Left kidney (tissue), 8 donors: ENCODE data around the gene PER3. TPM values are rescaled to one million over a fixed set of nuclear protein-coding genes. Genes with fewer than 3 reads are reported as not detected.

ENCODE experiments used
- DNase-seq: peaks from one replicate; pipeline ENCODE4 v3.0.0-alpha.2; 2013
- long read RNA-seq, 8 donors: transcript quantifications; one replicate each; lab custom pipeline, GENCODE V29; 2026
- polyA plus RNA-seq: library from polyadenylated mRNA; unstranded; fragments of 120-200 nt; gene quantifications from one replicate; pipeline ENCODE4 v1.2.1, GENCODE V29; 2013; ENCODE audit not compliant: insufficient read length

The PER3 gene
- 18.9 TPM for polyA plus RNA-seq
- long read RNA-seq, donor 1, partial matches to known transcripts: 0 of 1 reads
- long read RNA-seq, donor 1, other reads (novel, unspliced or antisense): 0 of 1 reads
- long read RNA-seq, donor 2: 0 reads
- long read RNA-seq, donor 3, partial matches to known transcripts: 0 of 2 reads
- long read RNA-seq, donor 3, other reads (novel, unspliced or antisense): 0 of 2 reads
- long read RNA-seq, donor 4: 0 reads
- long read RNA-seq, donor 5: 0 reads
- long read RNA-seq, donor 6: 0 reads
- long read RNA-seq, donor 7, partial matches to known transcripts: 0 of 1 reads
- long read RNA-seq, donor 7, other reads (novel, unspliced or antisense): 0 of 1 reads
- long read RNA-seq, donor 8: 0 reads

- DNase-seq: peak; percentile 94
These were observed at the start of gene PER3 for GRCh38 chr1:7783826-7784491. TSS of gene PER3 (plus strand) at chr1:7784291. CDS start at chr1:7784878, 587 bp downstream.

DNA sequence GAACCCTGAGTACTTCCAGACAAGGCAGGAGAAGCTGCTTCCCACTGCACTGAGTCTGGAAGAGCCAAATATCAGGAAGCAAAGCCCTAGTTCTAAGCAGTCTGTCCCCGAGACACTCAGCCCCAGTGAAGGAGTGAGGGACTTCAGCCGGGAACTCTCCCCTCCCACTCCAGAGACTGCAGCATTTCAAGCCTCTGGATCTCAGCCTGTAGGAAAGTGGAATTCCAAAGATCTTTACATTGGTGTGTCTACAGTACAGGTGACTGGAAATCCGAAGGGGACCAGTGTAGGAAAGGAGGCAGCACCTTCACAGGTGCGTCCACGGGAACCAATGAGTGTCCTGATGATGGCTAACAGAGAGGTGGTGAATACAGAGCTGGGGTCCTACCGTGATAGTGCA lies 46.0 kb upstream of the PER3 start:
- no peak for DNase-seq

DNA sequence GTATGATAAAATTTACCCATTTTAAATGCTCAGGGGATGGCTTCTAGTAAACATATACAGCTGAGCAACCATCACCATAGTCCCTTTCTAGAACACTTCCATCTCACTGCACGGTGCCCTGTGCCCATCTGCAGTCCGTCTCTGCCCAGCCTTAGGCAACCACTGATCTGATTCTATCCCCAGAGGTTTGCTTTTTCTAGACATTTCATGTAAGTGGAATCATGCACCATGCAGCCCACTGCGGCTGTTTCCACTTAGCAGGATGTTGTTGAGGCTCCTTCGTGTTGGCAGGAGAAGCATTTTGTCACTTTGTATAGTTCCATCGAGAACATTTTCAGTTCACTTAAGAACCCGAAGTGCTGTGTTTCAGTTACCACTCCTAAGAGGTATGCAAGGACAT lies 40.7 kb upstream of the PER3 start:
- no peak for DNase-seq

GRCh38 chr1:7744882-7745281 lies 39.2 kb upstream of the PER3 start:
- no peak for DNase-seq

DNA sequence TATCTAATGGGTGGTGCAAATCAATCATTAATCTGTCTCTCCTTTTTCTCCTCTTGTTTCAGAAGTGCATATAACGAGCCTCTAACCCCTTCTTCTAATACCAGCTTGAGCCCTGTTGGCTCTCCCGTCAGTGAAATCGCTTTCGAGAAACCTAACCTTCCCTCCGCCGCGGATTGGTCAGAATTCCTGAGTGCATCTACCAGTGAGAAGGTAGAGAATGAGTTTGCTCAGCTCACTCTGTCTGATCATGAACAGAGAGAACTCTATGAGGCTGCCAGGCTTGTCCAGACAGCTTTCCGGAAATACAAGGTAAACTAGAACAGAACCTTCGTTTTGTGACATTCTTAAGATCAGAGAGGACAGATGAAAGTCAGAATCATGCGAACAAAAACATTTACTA lies 38.3 kb upstream of the PER3 start:
- DNase-seq: no peak

DNA sequence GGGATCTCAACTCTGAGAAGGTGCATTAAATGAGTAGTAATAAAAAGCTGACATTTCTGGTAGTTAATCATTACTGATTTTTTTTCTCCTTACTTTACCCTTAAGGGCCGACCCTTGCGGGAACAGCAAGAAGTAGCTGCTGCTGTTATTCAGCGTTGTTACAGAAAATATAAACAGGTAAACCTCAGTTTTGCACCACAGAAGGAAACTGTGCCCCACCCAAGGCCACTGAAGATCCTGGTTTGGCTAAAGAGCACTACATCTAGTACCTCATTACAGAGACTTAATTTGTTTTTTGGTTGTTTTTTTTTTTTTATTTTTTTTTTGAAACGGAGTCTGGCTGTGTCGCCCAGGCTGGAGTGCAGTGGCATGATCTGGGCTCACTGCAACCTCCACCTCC lies 36.5 kb upstream of the PER3 start:
- no peak for DNase-seq

DNA sequence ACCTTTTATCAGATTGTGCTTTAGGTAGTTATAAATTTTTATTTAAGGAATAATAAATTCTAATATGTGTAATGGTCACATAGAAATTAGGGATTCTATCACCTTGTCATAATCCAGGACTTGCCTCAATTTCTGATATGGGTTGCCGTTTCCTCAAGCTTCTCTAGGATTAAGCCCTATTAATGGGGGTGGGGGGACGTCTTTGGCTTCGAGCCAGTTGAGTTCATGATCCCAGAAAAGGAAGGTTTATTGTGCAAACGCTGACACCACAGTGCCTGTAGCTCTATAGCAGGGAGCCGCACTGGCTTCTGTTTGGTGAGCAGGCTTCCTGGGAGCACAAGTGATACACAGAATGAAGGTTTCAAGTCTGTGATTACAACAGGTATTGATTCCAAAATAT lies 35.0 kb upstream of the PER3 start:
- no peak for DNase-seq

DNA sequence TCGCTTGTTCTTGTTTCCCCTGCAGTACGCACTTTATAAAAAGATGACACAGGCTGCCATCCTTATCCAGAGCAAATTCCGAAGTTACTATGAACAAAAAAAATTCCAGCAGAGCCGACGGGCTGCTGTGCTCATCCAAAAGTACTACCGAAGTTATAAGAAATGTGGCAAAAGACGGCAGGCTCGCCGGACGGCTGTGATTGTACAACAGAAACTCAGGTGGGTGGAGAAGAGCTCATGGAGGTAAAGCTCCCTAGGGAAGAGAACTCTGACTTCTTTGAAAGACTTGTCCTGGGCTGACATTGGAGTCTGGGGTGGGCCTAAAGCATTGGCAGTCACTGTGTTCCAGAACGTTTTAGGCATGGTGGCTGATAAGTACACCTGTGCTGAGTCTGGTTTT lies 32.9 kb upstream of the PER3 start:
- DNase-seq: no peak

GRCh38 chr1:7752512-7753417 lies 31.3 kb upstream of the PER3 start:
- peak; percentile 86 for DNase-seq

DNA sequence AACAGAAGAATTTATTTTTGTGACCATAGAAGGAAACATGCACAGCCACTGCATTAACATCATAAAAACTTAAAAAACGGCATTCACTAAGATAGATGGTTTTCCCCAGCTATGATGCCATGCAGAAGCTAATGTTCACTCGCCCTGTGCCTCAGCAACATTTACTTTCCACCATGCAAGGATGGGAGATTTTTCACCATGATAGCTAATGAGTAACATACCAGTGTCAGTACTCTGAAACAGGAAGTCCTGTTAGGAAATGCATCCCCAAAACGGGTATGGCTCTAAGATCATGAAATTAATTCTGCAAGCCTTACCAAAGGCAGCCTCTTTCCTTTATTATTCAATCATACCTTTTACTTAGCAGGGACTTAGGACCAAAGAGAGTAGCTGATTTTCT lies 30.4 kb upstream of the PER3 start:
- DNase-seq: no peak

DNA sequence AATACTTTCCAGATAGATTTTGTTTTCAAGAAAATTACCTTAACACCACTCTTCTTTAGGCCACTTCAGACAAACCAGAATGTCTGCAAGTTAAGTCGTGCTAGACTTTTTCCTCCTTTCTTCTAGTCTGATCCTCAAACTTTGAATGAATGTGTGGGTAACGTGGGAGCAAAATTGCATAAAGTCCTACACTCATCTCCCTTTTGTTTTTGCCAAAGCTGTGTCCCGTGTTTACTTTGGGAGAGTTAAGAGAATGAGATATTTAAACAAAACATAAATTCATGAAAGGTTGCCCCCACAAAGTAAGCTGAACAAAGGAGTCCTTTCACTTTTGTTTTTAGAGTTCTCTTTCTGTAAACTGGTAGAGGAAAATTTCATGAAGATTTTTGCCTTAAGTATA lies 29.9 kb upstream of the PER3 start:
- DNase-seq: no peak

GRCh38 chr1:7755448-7755847 lies 28.6 kb upstream of the PER3 start:
- DNase-seq: peak; percentile 5

GRCh38 chr1:7760245-7760644 lies 23.8 kb upstream of the PER3 start:
- no peak for DNase-seq

GRCh38 chr1:7761103-7761502 lies 23.0 kb upstream of the PER3 start:
- DNase-seq: no peak

DNA sequence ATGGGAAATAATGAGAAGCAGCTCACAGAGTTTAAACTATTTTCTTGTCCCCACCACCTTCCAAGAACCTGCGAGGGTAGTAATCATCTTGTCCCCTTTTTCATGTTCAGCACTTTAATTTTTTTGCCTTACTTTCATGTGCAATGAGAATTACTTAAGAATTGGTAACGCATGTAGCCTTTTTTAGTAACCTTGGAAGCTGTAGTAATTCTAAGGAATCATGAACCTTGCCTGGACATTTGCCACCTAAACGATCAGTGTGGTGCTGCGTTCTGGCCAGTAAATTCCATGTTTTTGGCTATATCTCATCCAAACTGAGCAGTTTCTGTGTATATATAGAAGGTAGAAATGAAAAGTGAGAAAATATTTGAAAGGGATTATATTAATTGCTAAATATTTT lies 16.9 kb upstream of the PER3 start:
- no peak for DNase-seq

DNA sequence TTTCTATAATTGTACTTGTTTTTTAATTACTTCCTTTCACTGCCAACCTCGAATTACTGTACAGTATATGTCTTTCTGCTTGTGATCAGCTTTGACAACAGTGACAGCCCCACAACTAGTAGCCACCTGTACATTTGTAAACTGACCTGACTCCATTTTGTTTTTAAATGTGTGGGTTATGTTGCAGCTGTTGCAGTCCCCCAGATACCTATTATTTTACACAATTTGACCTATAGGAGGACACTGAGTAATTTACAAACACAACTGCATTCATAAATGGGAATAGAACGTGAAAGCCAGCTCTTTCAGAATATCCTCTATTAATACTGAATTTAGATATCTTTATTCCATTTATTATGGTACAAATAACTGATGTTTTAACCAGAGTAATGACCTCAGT lies 15.5 kb upstream of the PER3 start:
- DNase-seq: no peak

DNA sequence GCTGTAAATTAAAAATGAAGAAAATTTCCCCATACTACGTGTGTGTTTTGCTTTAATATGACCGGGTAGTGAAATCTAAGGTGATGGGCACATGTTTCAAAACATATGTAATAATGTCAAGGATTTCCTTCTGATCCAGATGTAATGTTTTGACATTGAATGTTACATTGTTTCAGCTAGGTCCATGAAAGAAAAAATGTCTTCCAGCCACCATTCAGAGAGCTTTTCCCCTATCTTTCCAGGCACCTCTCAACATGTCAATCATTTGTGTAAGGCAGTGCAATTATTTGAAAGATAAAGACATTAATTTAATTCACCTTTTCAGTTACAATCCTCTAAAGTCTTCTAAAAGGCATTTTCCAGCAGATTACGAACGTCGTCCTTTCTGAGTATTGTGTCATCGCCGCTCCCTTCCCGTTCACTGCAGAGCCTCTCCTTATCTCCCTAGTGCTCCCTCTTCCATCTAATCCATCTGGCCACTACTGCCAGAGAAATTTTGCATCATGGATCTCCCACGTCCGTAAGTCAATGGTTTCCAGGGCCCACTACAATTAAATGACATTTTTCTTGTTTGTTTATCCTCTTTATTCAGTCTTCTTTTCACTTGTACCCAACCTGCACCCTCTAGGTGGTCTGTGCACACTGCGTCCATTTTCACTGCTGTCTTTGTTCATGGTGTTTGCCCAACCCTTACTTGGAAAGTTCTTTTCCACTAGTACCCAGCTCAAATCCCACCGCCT lies 14.2 kb upstream of the PER3 start:
- no peak for DNase-seq

GRCh38 chr1:7770669-7770996 lies 13.5 kb upstream of the PER3 start:
- DNase-seq: no peak

GRCh38 chr1:7770997-7771822 lies 12.9 kb upstream of the PER3 start, which contains the start of gene VAMP3:
TSS of gene VAMP3 (plus strand) at chr1:7771296. CDS start at chr1:7771384, 88 bp downstream.
- DNase-seq: peak; percentile 78

- DNase-seq: no peak
These were observed 12.2 kb upstream of the PER3 start for GRCh38 chr1:7771823-7772299.

DNA sequence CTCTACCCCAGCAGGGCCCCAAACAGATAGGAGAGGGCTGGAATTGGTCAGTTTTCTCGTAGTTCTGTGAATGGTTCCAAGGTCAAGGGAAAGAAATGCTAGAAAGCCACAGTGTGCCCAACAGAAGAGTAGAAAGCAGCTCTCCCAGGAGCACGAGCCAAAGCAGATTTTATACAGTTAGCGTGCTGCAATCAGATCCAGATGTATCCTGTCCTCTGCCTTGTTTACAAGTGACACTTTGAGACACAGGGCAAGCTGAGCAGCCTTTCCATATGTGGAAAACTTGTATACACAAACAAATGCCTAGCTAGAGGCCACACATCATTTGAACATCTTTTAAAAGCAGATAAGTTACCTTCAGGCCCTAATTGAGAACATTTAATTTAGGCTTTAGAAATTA lies 6.5 kb upstream of the PER3 start:
- no peak for DNase-seq
